ENCODE results near the gene MAT2B.
"Not testable (repeated sequence)": the region's sequence is repeated elsewhere in the genome, so short reads cannot be mapped to it uniquely, and the experiment has no call there.

Gene MAT2B

DNA sequence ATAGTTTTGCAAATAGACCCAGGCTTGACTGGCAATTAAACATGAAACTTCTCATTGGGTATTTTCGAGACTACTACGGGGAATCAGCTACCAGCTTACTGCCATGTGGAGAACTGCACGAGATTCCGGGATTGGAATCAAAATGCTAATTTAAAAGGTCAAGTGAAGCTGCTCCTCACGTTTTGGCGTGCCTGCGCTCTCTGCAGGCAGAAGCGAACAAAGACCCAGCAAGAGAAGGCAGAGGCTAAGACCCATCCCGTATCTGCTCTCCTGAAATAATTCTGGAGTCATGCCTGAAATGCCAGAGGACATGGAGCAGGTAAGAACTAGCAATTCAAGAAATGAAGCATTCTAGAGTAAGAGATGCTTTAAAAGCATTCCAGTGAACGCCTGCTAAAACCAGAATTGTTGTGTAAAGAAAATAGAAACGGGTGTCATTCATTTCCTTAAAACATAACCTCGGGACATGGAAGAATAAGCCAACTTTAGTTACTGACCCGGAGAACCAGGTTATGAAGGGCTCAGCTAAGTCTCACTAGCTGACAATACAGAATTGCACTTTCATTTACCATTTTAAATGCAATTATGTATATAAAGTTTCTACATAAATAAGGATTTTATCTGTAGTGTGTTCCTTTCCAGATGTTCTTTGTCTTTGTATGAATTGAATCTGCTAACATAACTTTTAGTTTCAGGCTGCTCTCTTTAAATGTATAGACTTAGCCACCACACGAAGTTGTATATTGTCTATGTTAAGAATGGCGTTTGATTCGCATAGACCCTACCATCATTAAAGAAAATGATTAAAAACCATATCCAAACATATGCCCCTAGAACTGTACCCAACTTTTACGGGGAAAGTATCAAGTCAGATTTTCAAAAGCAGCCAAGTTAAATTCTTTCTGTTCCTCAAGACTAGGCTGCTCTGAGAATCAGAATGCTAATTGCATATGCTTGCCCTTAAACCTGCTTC, 2.0 kb upstream of the MAT2B start:
- peak; percentile 14 for DNase-seq (ENCODE audit: low spot score)

DNA sequence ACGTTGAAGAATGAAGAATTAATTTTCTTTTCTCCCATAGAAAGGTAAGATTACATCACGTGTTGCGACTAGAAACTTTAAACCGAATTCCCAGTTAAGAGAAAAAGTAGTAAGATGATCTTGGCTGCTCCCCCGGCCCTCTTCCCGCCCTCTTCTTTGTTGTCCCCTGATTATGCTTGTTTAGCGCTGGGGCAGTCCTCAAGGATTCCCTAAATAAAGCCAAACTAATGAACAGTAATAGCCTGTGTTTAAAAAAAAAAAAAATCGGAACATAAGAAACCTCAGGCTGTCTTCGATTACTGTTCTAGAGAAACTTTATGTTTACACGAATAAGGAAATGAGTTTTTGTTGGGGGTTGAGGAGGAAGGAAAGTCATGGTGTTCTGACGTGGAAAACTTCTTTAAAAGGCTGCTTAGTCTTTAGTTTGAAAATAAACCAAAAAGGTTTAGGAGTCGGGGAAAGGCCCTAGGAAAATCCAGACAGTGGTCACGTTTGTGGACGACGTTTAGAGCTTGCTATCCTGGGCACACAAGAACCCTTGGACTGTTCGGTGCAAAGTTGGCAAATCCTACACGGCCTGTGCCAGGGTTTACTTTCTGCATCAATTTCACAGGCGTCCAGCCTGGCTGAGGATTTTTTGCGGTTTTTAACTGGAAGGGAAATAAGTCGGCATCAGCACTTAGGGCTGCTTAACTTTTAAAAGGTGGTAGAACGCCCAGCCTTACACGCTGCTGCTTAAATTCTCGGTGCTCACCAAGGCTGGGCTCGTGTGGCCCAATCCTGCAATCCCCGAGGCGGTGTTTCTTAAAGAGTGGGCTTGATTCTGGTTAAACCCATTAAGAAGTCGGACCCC, 1.1 kb upstream of the MAT2B start:
- DNase-seq (ENCODE audit: low spot score) = peak; percentile 18

- no peak for DNase-seq (ENCODE audit: low spot score)
These were observed 411 bp upstream of the MAT2B start for GRCh38 chr5:163505049-163505367.

DNA sequence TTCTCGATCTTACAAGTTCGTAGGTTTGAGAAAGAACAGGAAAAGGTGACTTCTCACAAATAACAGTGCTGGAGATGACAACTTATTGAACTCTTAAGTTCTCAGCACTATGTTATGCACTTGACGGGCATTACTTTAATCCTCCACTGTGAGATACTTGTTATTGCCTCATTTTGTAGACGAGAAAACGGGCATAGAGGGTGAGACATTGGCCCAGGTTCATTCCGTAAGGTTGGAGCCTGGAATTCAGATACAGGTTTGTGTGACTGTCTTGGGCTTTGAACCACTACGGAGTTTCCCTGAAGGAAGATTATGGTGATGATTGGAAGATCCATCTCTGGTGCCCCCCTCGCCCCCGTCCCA, 657 bp downstream of the MAT2B start:
- DNase-seq (ENCODE audit: low spot score) = peak; percentile 19

DNA sequence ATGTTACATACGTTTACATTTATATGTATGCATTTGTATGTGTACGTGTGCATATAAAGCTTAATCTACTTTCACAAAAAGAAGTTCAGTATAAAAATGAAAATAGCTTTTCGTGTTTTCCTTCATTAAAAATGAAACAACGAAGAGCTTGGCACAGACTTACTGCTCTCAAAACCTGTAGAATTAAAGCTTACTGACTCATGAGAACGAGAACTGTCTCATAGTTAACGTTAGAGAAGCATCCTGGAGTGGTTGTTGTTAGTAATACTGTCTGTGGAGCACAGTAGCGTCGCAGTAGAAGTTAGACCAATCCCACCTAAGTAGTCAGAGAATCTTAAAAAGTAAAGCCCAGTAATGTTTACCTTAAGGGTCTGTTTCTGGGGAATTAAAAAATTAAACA, 1.3 kb downstream of the MAT2B start:
- DNase-seq (ENCODE audit: low spot score) = no peak

GRCh38 chr5:163508753-163509152, 3.3 kb downstream of the MAT2B start:
- no peak for DNase-seq (ENCODE audit: low spot score)

DNA sequence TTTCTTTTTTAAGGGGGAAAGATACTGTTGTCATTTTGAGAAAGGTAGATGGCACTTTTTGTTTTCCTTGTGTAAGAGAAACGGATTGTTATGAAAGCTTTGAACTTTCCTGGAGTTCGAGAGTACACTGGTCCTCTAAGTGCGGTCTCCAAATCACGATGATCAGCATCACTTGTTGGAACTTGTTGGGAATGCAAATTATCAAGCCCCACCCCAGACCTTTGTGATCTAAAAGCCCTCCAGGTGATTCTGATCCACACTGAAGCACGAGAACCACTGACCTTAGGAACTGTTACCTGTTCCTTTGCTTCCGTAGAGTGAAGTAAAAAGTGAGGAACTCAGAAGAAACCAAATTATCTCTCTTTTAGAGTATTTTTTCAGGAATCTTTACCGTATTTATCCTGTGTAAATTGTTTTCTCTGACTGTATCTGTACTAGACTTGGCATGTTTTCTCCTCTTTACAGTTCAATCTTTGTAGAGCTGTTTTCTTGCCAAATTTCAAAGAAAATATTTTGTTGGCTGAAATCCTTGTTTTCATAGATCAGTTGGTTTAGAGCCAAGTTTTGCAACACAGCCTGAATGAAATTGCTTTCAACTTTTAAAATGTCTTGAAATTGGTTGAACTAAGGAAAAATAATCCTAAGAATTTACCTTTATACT, 4.0 kb downstream of the MAT2B start:
- DNase-seq (ENCODE audit: low spot score) = no peak

DNA sequence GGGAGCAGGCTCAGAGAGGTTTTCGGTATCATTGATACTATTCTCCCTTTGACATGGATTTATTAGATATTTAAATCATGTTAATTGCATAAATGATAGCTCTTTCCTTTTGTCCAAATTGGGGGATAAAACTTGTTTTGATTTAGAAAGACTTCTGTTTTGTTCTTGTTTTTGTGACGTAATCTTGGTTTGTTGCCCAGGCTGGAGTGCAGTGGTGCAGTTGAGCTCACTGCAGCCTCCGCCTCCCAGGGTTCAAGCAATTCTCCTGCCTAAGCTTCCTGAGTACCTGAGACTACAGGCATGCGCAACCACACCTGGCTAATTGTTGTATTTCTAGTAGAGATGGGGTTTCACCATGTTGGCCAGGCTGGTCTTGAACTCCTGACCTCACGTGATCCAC, 7.1 kb downstream of the MAT2B start:
- no peak for DNase-seq (ENCODE audit: low spot score)

DNA sequence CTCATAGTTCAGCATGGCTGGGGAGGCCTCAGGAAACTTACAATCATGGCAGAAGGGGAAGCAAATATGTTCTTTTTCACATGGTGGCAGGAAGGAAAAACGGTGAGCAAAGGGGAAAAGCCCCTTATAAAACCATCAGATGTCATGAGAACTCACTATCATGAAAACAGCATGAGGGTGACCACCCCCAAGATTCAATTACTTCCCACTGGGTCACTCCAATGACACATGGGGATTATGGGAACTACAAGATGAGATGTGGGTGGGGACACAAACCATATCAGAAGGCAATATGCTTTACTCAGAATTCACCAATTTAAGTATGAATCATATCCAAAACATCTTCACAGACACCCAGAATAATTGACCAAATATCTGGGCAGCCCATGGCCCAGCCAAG, 19.7 kb downstream of the MAT2B start:
- no peak for DNase-seq (ENCODE audit: low spot score)

DNA sequence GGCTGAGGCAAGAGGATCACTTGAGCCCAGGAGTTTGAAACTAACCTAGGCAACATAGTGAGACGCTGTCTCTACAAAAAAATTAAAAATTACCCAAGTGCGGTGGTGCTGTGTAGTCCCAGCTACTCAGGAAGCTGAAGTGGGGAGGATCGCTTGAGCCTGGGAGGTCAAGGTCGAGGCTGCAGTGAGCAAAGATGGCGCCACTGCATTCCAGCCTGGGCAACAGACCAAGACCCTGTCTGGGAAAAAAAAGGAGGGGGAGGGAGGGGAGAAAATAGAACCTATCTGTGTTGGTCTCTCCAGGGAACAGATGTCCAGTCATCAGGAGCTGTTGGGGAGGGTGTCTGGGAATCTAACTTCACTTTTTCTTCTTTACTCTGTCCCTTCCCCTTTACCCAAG, 24.3 kb downstream of the MAT2B start:
- no peak for DNase-seq (ENCODE audit: low spot score)

DNA sequence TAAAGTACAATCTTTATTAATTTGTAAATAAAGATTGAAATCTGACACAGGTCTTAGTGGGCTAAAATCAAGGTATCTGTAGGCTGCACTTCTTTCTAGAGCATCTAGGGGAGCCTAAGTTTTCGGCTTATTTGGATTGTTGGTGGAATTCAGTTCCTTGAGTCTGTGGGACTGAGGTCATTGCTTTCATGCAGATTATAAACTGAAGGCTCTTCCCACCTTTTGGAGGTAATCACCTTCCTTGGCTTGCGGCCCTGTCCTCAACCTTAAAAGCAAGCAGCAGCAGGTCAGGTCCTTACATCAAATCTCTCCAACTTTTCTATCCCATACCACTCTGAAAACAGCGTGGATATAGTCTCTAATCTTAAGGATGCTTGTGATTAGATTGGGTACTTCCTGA, 25.9 kb downstream of the MAT2B start:
- no peak for DNase-seq (ENCODE audit: low spot score)

GRCh38 chr5:163532171-163533084, 27.0 kb downstream of the MAT2B start:
- no peak for DNase-seq (ENCODE audit: low spot score)

DNA sequence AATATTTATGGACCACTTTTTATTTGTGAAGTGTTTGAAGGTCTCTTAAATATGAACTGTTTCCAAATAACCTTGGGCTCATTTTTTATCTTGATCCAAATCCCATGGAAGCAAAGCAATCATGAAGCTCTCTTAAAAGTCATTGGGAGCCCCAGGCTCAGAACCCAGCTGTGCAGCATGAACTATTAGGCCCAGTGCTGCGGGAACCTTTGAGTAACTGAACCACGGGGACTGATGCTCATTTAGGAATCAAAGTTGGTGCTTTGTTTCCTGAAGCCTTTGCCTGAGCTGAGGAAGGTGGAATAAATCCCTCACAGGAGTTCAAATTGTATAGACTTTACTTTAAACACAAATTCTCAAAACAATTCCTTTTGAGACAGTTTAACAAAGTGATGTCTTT, 27.8 kb downstream of the MAT2B start:
- DNase-seq (ENCODE audit: low spot score) = no peak

GRCh38 chr5:163534492-163535094, 29.2 kb downstream of the MAT2B start:
- DNase-seq (ENCODE audit: low spot score) = no peak

- no peak for DNase-seq (ENCODE audit: low spot score)
These were observed 29.9 kb downstream of the MAT2B start for GRCh38 chr5:163535290-163535689.

GRCh38 chr5:163536442-163536841, 31.0 kb downstream of the MAT2B start:
- DNase-seq (ENCODE audit: low spot score) = not testable (repeated sequence)

- no peak for DNase-seq (ENCODE audit: low spot score)
These were observed 35.3 kb downstream of the MAT2B start for GRCh38 chr5:163540696-163541095.

DNA sequence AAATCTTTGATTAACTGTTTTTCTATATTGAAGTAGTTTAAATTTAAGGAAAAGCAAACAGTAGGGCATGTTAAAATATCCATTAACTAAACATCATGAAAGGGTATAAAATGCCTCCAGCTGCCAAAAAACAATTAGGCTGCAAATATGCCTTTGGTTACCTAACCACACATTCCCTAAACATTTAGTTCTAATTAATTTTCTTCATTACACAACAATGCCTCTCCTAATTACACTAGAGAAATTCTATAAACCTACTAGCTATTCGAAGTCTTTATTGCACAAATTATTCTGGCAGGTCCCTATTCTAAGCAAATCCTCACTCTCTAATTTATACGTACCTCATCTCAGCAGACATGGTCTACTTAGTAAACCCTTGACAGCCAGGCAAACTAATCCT, 37.4 kb downstream of the MAT2B start:
- no peak for DNase-seq (ENCODE audit: low spot score)

DNA sequence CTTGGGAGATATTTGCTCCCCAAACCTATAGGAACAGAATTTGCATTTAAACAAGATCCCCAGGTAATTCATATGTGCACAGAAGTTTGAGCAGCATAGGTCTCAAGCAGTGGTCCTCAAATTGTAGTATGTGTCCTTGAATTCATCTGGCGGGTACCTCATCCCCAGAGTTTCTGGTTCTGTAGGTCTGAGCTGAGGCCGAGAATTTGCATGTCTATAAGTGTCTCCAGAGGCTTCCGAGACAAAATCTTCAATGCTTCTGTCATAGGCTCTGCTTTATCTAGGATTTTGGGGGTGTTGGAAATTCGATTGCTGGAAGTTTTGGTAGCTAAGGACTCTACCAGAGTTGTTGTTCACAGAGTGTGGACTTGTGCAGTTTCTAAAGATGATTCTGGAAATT, 38.6 kb downstream of the MAT2B start:
- DNase-seq (ENCODE audit: low spot score) = no peak

- no peak for DNase-seq (ENCODE audit: low spot score)
These were observed 39.4 kb downstream of the MAT2B start for GRCh38 chr5:163544836-163545235.

DNA sequence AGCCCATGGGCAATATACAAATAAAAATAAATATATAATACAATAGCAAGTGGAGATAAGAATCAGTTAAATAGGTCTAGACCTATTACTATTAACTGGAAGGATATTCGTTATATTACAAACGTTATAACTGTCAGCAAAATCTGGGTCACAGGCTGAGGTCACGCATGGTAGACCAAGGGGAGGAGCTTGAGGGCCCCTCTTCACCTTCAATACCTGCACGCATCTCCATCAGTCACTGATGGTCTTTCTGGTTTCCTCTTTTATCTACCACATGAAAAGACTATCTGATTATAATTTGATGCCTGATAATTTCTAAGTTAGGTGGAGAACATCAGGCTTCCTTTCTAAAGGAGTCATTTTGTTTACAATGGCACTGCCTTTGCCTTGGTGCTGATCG, 43.2 kb downstream of the MAT2B start:
- DNase-seq (ENCODE audit: low spot score) = no peak
